Stimulated activated CD4-positive, alpha-beta T cell treated with anti-CD3 and anti-CD28 coated beads, Interleukin-2, amount 100 ng/mL, for 24 hours (primary cell): Measurements from ENCODE around the gene NFATC1.
"Not testable (repeated sequence)": the region's sequence is repeated elsewhere in the genome, so short reads cannot be mapped to it uniquely, and the experiment has no call there.

ENCODE experiments used
- DNase-seq, 2 donors: peaks; one replicate each; pipeline ENCODE4 v3.0.0-alpha.2; 2020

NFATC1 gene

GRCh38 chr18:79479116-79479760 lies 83.5 kb downstream of the NFATC1 start:
- no peak for DNase-seq

GRCh38 chr18:79479761-79480161 lies 84.0 kb downstream of the NFATC1 start:
- no peak for DNase-seq

- no peak for DNase-seq
These were observed 84.7 kb downstream of the NFATC1 start for GRCh38 chr18:79480171-79481045.

- DNase-seq = no peak
These were observed 85.5 kb downstream of the NFATC1 start for GRCh38 chr18:79481046-79481790.

- DNase-seq = not testable (repeated sequence)
These were observed 87.7 kb downstream of the NFATC1 start for GRCh38 chr18:79483393-79483792.

- no peak for DNase-seq
These were observed 88.3 kb downstream of the NFATC1 start for GRCh38 chr18:79483971-79484491.

GRCh38 chr18:79484661-79485621 lies 89.2 kb downstream of the NFATC1 start:
- no peak for DNase-seq

GRCh38 chr18:79485788-79486355 lies 90.1 kb downstream of the NFATC1 start:
- no peak for DNase-seq

GRCh38 chr18:79486356-79487182 lies 90.8 kb downstream of the NFATC1 start:
- DNase-seq = no peak

- no peak for DNase-seq
These were observed 91.6 kb downstream of the NFATC1 start for GRCh38 chr18:79487183-79487800.

- DNase-seq = no peak
These were observed 92.1 kb downstream of the NFATC1 start for GRCh38 chr18:79487801-79488201.

GRCh38 chr18:79488311-79489050 lies 92.8 kb downstream of the NFATC1 start:
- no peak for DNase-seq

- DNase-seq = no peak
These were observed 93.5 kb downstream of the NFATC1 start for GRCh38 chr18:79489051-79489898.

- no peak for DNase-seq
These were observed 94.3 kb downstream of the NFATC1 start for GRCh38 chr18:79489899-79490625.

GRCh38 chr18:79490626-79491041 lies 94.9 kb downstream of the NFATC1 start:
- no peak for DNase-seq

GRCh38 chr18:79491081-79491551 lies 95.4 kb downstream of the NFATC1 start:
- DNase-seq = no peak

- no peak for DNase-seq
These were observed 97.6 kb downstream of the NFATC1 start for GRCh38 chr18:79493211-79493800.
